Adrenal gland (tissue), 5 donors: Measurements from ENCODE around the gene C4BPB.

ENCODE experiments used
- POLR2A ChIP-seq, 2 donors: fragments of 450-650 bp; IDR thresholded peaks; one replicate each; pipeline ENCODE4 v1.6.1; 2017; ENCODE audit warnings: antibody characterized with exemption in 2 of 2, mild to moderate bottlenecking in 2 of 2, moderate library complexity in 1 of 2
- TF ChIP-seq, protein P1 (sequence below), 6 experiments: fragments of 450-650 bp in 4 of 6; fragments of 200-600 bp in 2 of 6; sonication (generic) in 1 of 6; IDR thresholded peaks; 1 replicate in 5 of 6; 2 replicates in 1 of 6; pipeline versions ENCODE4 v1.5.1 to v1.8.0; 2016 to 2021; ENCODE audit warnings: antibody characterized with exemption in 6 of 6, mild to moderate bottlenecking in 2 of 6, moderate library complexity in 1 of 6
- donor health status: DM: no; HTN: no; CAD: no.

GRCh38 chr1:207131163-207131562, 42.5 kb downstream of the C4BPB start:
- TF ChIP-seq, protein P1, sequence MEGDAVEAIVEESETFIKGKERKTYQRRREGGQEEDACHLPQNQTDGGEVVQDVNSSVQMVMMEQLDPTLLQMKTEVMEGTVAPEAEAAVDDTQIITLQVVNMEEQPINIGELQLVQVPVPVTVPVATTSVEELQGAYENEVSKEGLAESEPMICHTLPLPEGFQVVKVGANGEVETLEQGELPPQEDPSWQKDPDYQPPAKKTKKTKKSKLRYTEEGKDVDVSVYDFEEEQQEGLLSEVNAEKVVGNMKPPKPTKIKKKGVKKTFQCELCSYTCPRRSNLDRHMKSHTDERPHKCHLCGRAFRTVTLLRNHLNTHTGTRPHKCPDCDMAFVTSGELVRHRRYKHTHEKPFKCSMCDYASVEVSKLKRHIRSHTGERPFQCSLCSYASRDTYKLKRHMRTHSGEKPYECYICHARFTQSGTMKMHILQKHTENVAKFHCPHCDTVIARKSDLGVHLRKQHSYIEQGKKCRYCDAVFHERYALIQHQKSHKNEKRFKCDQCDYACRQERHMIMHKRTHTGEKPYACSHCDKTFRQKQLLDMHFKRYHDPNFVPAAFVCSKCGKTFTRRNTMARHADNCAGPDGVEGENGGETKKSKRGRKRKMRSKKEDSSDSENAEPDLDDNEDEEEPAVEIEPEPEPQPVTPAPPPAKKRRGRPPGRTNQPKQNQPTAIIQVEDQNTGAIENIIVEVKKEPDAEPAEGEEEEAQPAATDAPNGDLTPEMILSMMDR (IDR thresholded peaks at IDR 0.05): no peak
- no peak for TF ChIP-seq POLR2A (IDR thresholded peaks at IDR 0.05)
